ENCODE measurements around the gene CCDC6.

GRCh38 chr10:59817773-59818172 is 88.6 kb downstream of the CCDC6 start:
- no peak for TF ChIP-seq POLR2A (IDR thresholded peaks at IDR 0.05)
- TF ChIP-seq EP300 (IDR thresholded peaks at IDR 0.05): no peak
